ENCODE data around the gene PRPF38B.

DNA sequence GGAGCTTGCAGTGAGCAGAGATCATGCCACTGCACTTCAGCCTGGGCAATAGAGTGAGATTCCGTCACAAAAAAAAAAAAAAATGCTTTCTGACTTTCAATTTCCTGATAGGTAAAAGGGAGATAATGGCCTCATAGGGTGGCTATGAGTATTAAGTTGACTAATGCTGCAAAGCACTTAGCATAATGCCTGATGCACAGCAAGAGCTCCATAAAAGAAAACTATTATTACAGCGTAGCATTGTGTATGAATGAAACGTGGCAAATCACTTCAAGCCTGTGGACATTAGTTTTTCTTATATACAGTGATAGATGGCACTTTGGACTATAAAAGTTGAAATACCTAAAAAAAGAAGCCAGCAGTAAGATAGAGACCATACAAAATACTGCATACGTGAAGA lies 37.4 kb downstream of the PRPF38B start:
- TF ChIP-seq POLR2A (IDR thresholded peaks at IDR 0.05) (no peak), POLR2AphosphoS5 (IDR thresholded peaks at IDR 0.05) (no peak)
- TF ChIP-seq, protein P1, sequence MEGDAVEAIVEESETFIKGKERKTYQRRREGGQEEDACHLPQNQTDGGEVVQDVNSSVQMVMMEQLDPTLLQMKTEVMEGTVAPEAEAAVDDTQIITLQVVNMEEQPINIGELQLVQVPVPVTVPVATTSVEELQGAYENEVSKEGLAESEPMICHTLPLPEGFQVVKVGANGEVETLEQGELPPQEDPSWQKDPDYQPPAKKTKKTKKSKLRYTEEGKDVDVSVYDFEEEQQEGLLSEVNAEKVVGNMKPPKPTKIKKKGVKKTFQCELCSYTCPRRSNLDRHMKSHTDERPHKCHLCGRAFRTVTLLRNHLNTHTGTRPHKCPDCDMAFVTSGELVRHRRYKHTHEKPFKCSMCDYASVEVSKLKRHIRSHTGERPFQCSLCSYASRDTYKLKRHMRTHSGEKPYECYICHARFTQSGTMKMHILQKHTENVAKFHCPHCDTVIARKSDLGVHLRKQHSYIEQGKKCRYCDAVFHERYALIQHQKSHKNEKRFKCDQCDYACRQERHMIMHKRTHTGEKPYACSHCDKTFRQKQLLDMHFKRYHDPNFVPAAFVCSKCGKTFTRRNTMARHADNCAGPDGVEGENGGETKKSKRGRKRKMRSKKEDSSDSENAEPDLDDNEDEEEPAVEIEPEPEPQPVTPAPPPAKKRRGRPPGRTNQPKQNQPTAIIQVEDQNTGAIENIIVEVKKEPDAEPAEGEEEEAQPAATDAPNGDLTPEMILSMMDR (IDR thresholded peaks at IDR 0.05) = no peak

All from stomach (tissue), 4 donors.